K562 (cell line): ENCODE measurements around the gene GDAP1L1. TPM values are rescaled to one million over a fixed set of nuclear protein-coding genes. Genes with fewer than 3 reads are reported as not detected.

Source experiments
- ATAC-seq: fragments of 200-7000 bp; cut with Tn5 transposase; 3 replicates; pipeline ENCODE4 v1.9.1; 2020; ENCODE audit warnings: moderate library complexity
- BruUV-seq: library from RNA; stranded (reverse); fragments of 400-500 nt; replicated peaks from 2 replicates; lab custom pipeline; 2021; lab: Mats Ljungman, UMichigan
- CTCF ChIA-PET: fragments of 300-600 bp; formaldehyde crosslinking; extraction: SDS; loops from one replicate; lab custom pipeline; 2021; ENCODE audit warnings: low intra/inter-chr PET ratio; lab: Yijun Ruan, JAX
- POLR2A ChIA-PET: fragments of 300-600, 350-650 bp; sonication (Branson Sonifier 250); formaldehyde crosslinking; extraction: SDS; loops from one replicate; lab custom pipeline; 2021; ENCODE audit warnings: antibody characterized with exemption, inconsistent platforms; lab: Yijun Ruan, JAX
- DNase-seq, 4 experiments: peaks; one replicate each; pipeline versions ENCODE4 v3.0.0 to v3.0.0-alpha.2; 2011 to 2018; ENCODE audit warnings: low spot score in 3 of 4, mixed read lengths in 3 of 4; ENCODE audit errors: extremely low read depth in 1 of 4
- FAIRE-seq: peaks from 2 replicates; lab custom pipeline; 2011; peaks lifted over from hg19 to GRCh38; lab: Jason Lieb, UNC
- H2AFZ ChIP-seq: 2 replicates; pipeline ENCODE4 v1.6.0; 2011; ENCODE audit warnings: low read depth, low read length, control low read depth, inconsistent platforms
- H3K27ac ChIP-seq: fragments of 200-600 bp; 3 replicates; pipeline ENCODE4 v1.8.0; 2011; ENCODE audit warnings: low read depth, mild to moderate bottlenecking, control low read depth, inconsistent platforms, low read length, moderate library complexity, mixed read lengths; ENCODE audit errors: extremely low read depth
- H3K27me3 ChIP-seq, 2 experiments: fragments of 300-600 bp in 1 of 2; 2 replicates in 1 of 2; 3 replicates in 1 of 2; pipeline versions ENCODE4 v1.6.0 to v1.8.0; 2011; ENCODE audit warnings: inconsistent platforms in 2 of 2, low read length in 2 of 2, mild to moderate bottlenecking in 1 of 2, mixed read lengths in 1 of 2, moderate library complexity in 1 of 2; ENCODE audit not compliant: control insufficient read depth in 2 of 2, insufficient read depth in 2 of 2
- H3K36me3 ChIP-seq: fragments of 300-600 bp; 3 replicates; pipeline ENCODE4 v1.8.0; 2011; ENCODE audit warnings: mild to moderate bottlenecking, low read length, inconsistent platforms; ENCODE audit not compliant: control insufficient read depth, insufficient read depth
- H3K4me1 ChIP-seq, 2 experiments: fragments of 200-600 bp in 1 of 2; replicated peaks in 1 of 2; 2 replicates in 1 of 2; 3 replicates in 1 of 2; pipeline versions ENCODE4 v1.5.1 to v1.8.0; 2011; ENCODE audit warnings: inconsistent platforms in 2 of 2, low read length in 2 of 2, mild to moderate bottlenecking in 1 of 2, mixed read lengths in 1 of 2, moderate library complexity in 1 of 2; ENCODE audit not compliant: control insufficient read depth in 2 of 2, insufficient read depth in 2 of 2
- H3K4me2 ChIP-seq: 2 replicates; pipeline ENCODE4 v1.6.1; 2011; ENCODE audit warnings: low read length, control low read depth, inconsistent platforms, mixed read lengths; ENCODE audit not compliant: insufficient read depth
- H3K4me3 ChIP-seq: fragments of 200-600 bp; sonication (generic), shearing (Covaris generic); 2 replicates; pipeline ENCODE4 v1.5.1; 2016; ENCODE audit warnings: control low read depth, inconsistent platforms
- H3K79me2 ChIP-seq: fragments of 200-600 bp; 3 replicates; pipeline ENCODE4 v1.8.0; 2011; ENCODE audit warnings: low read length, inconsistent platforms; ENCODE audit not compliant: control insufficient read depth, insufficient read depth
- H3K9ac ChIP-seq, 2 experiments: 2 replicates each; pipeline versions ENCODE4 v1.6.0 to v1.6.1; 2011; ENCODE audit warnings: low read depth in 2 of 2, low read length in 2 of 2, control low read depth in 1 of 2, inconsistent platforms in 1 of 2, mild to moderate bottlenecking in 1 of 2, mixed read lengths in 1 of 2; ENCODE audit not compliant: insufficient read depth in 1 of 2
- H3K9me1 ChIP-seq: one replicate; pipeline ENCODE4 v1.6.0; 2011; ENCODE audit warnings: inconsistent platforms, mild to moderate bottlenecking, low read length, moderate library complexity; ENCODE audit not compliant: control insufficient read depth, insufficient read depth
- H3K9me3 ChIP-seq: replicated peaks from 2 replicates; pipeline ENCODE4 v1.5.1; 2011; ENCODE audit warnings: low read depth, low read length, inconsistent platforms; ENCODE audit not compliant: control insufficient read depth, insufficient read depth
- H4K20me1 ChIP-seq: replicated peaks from 2 replicates; pipeline ENCODE4 v1.6.1; 2011; ENCODE audit warnings: low read length, inconsistent platforms, mixed read lengths; ENCODE audit not compliant: control insufficient read depth, insufficient read depth
- DDX20 ChIP-seq: fragments of 450-650 bp; IDR thresholded peaks from 2 replicates; pipeline ENCODE4 v1.6.1; 2016; ENCODE audit warnings: missing genetic modification characterization, low read depth, mild to moderate bottlenecking, missing compliant biosample characterization, moderate library complexity
- NFIC ChIP-seq: fragments of 450-650 bp; IDR thresholded peaks from 2 replicates; pipeline ENCODE4 v1.6.1; 2017; ENCODE audit warnings: mild to moderate bottlenecking, inconsistent platforms
- WGBS: fragments of 100-300 bp; shearing (Covaris generic); methylation state at CpG from one replicate; pipeline ENCODE4 v1.1.6; 2016; ENCODE audit warnings: low coverage, mixed read lengths; ENCODE audit not compliant: insufficient coverage; ENCODE audit errors: missing lambda C conversion rate; 5-methylcytosine and 5-hydroxymethylcytosine counted together
- in situ Hi-C: fragments of 300-500 bp; cut with MboI; formaldehyde crosslinking; loops from 4 replicates; pipeline ENCODE4 v1.15.0; 2018; ENCODE audit warnings: inconsistent platforms, mixed read lengths
- intact Hi-C: fragments of 100-400 bp; cut with micrococcal nuclease; formaldehyde crosslinking; loops from 2 replicates; pipeline ENCODE4 v1.14.2; 2022
- polyA plus RNA-seq, 8 experiments: library from polyadenylated mRNA; depleted of rRNA in 4 of 8; stranded (reverse) in 5 of 8; unstranded in 3 of 8; fragments of >200 nt; fragmentation: Nextera tagmentation in 2 of 8; fragmentation: Illumina TruSeq in 1 of 8; extraction: Ambion mirVana in 2 of 8; extraction: Trizol in 1 of 8; gene quantifications; 2 replicates each; pipeline versions ENCODE4 v1.2.1 to v1.2.3, GENCODE V29; 2011 to 2014; ENCODE audit warnings: inconsistent platforms in 1 of 8, missing spikeins in 1 of 8
- total RNA-seq, 7 experiments: library from RNA; depleted of rRNA in 6 of 7; stranded (reverse); fragments of >200 nt in 6 of 7; fragmentation: Illumina TruSeq in 2 of 7; extraction: Trizol in 2 of 7; gene quantifications; 2 replicates each; pipeline versions ENCODE4 v1.2.1 to v1.2.3, GENCODE V29; 2011 to 2021; ENCODE audit warnings: low replicate concordance in 1 of 7
- TF ChIP-seq, protein P1 (sequence below), 3 experiments: IDR thresholded peaks in 2 of 3; conservative IDR thresholded peaks in 1 of 3; 2 replicates each; pipeline ENCODE4 v1.5.1; 2011 to 2012; ENCODE audit warnings: low read length in 3 of 3, mild to moderate bottlenecking in 3 of 3, control low read depth in 2 of 3, improper control_type of control experiment in 1 of 3, inconsistent platforms in 1 of 3, low read depth in 1 of 3, mixed read lengths in 1 of 3, moderate library complexity in 1 of 3; ENCODE audit not compliant: insufficient read depth in 2 of 3

The GDAP1L1 gene
- total and polyA plus RNA-seq, 9 of the 15 experiments (the other 6 are each of a cell fraction or from before 2014, with no cell fraction given): 0.06 to 0.40 (median 0.19) TPM; not detected in 5

DNA sequence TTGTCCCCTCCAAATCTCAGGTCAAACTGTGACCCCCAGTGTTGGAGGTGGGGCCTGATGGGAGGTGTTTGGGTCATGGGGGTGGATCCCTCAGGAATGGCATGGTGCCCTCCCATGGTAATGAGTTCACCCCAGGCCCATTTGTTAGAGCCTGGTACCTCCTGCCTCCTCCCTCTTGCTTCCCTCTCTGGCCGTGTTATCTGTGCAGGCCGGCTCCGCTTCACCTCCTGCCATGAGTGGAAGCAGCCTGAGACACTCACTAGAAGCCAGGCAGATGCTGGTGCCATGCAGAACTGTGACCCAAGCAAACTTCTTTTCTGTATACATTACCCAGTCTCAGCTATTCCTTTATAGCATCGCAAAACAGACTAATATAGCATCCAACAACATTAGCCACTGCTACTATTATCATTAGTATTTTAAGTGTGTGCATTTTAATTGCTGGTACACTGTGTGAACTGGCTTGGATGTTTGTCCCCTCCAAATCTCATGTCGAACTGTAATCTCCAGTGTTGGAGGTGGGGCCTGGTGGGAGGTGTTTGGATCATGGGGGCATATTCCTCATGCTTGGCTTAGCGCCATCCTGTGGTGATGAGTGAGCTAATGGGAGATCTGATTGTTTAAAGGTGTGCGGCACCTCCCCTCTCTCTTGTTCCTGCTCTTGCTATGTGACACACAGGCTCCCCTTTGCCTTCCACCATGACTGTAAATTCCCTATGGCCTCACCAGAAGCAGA lies 24.3 kb upstream of the GDAP1L1 start:
- in situ Hi-C loops: no loop called here
- no TSS peak for BruUV-seq
- 0 out of 2 replicates have a peak, but pooled peaks have one; percentile 7 for TF ChIP-seq NFIC
- TF ChIP-seq, protein P1, sequence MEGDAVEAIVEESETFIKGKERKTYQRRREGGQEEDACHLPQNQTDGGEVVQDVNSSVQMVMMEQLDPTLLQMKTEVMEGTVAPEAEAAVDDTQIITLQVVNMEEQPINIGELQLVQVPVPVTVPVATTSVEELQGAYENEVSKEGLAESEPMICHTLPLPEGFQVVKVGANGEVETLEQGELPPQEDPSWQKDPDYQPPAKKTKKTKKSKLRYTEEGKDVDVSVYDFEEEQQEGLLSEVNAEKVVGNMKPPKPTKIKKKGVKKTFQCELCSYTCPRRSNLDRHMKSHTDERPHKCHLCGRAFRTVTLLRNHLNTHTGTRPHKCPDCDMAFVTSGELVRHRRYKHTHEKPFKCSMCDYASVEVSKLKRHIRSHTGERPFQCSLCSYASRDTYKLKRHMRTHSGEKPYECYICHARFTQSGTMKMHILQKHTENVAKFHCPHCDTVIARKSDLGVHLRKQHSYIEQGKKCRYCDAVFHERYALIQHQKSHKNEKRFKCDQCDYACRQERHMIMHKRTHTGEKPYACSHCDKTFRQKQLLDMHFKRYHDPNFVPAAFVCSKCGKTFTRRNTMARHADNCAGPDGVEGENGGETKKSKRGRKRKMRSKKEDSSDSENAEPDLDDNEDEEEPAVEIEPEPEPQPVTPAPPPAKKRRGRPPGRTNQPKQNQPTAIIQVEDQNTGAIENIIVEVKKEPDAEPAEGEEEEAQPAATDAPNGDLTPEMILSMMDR (IDR thresholded peaks at IDR 0.05 in 2 of 3, conservative IDR thresholded peaks at IDR 0.05 in 1 of 3; ENCODE audit: insufficient read depth in 2 of 3, low read depth in 1 of 3, low read length in 3 of 3): peak; percentile 13 to 36 (median 33); a peak in 3 of 6 replicates
- TF ChIP-seq DDX20 (tag): no peak

More for the DNA sequence above, 24.3 kb upstream of the GDAP1L1 start:
- Histone ChIP-seq H2AFZ (no peak overlapping the region), H3K9ac (no peak overlapping the region), H3K36me3 (no peaks in the 10 kb centered on the region), H3K4me1 (peaks cover 2 to 10% of the 10 kb centered on the region in 2 experiments; a peak in 4 of 5 replicates), H3K9me3 (no peaks in the 10 kb centered on the region), H3K4me2 (no peak overlapping the region), H3K79me2 (no peaks in the 10 kb centered on the region), H3K9me1 (no peaks in the 10 kb centered on the region), H4K20me1 (peaks cover 10% of the 10 kb centered on the region; the same call in 1 of the 2 replicates), H3K27me3 (peaks cover 2 to 20% of the 10 kb centered on the region in 2 experiments; a peak in 4 of 5 replicates), H3K27ac (no peak overlapping the region), H3K4me3 (no peak overlapping the region)
- FAIRE-seq (no peak), DNase-seq (peak in 1 of 4 experiments; percentile 38), ATAC-seq (peak; percentile 66; the same call in 2 of the 3 replicates)
- ChIA-PET CTCF (interaction anchor here (0.6 kb wide), 1 partner anchor 106 kb away, joined by 3 read pairs; no protein-coding TSS in a partner anchor), POLR2A (no interaction called here)
- WGBS: 0% methylated on average over 6 of the region's 7 CpGs
- intact Hi-C loops: no loop called here
